NT2/D1 (cell line): Measurements from ENCODE around the gene TST.

Experiments
- SUZ12 ChIP-seq: IDR thresholded peaks from 2 replicates; pipeline ENCODE4 v1.6.1; 2011; ENCODE audit not compliant: insufficient read length, insufficient read depth; ENCODE audit errors: extremely low read depth
- YY1 ChIP-seq: IDR thresholded peaks from 2 replicates; pipeline ENCODE4 v1.6.1; 2011; ENCODE audit not compliant: insufficient read length, insufficient read depth
- ZNF274 ChIP-seq: IDR thresholded peaks from 2 replicates; pipeline ENCODE4 v1.6.1; 2011; ENCODE audit warnings: mild to moderate bottlenecking, low read depth, low read length

DNA sequence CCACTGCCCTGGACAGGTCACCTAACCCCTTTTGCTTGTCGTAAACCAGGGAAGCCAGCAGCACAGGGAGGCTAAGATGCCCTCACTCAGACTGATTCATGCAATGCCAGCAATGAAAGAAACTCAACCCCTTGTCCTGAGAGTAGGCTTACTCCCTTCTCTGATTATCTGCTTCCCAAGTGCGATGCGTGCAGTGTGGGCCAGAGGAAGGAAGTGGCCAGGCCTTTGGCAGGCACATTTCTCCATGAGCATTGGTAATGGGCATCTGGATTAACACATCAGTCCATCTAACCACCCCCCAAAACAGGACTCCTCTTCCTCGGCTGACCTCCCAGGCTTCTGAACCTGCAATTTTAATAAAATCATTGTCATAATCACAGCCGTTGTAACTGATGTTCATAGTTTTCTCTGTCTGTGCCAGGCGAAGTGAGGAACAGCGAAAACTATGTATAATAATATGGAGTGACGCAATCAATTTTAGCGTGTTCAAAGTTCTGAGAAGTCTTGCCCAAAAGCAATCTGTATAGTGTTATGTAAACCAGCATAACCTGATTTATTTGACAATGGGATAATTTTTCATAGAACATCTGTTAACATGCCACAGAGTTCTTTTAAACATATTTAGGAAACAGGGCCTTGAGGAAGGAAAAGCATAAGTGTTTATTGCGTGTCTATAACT lies 33.9 kb downstream of the TST start:
- TF ChIP-seq ZNF274 (no peak), YY1 (no peak), SUZ12 (no peak)
